Adipocyte (in vitro differentiated cells): ENCODE measurements around the gene XIAP.

Source experiments
- DNase-seq: peaks from one replicate; pipeline ENCODE4 v3.0.0-alpha.2; 2015; ENCODE audit warnings: low read depth
- H3K27me3 ChIP-seq: replicated peaks from 2 replicates; pipeline ENCODE4 v1.7.0; 2013; ENCODE audit warnings: mild to moderate bottlenecking, low read length, moderate library complexity; ENCODE audit not compliant: control insufficient read depth, insufficient read depth
- H3K36me3 ChIP-seq: 2 replicates; pipeline ENCODE4 v1.7.0; 2013; ENCODE audit warnings: low read length, mild to moderate bottlenecking, moderate library complexity; ENCODE audit not compliant: control insufficient read depth, insufficient read depth, severe bottlenecking
- H3K4me1 ChIP-seq: 2 replicates; pipeline ENCODE4 v1.7.0; 2013; ENCODE audit warnings: mild to moderate bottlenecking, low read length, moderate library complexity; ENCODE audit not compliant: control insufficient read depth, insufficient read depth
- H3K4me3 ChIP-seq: 2 replicates; pipeline ENCODE4 v1.7.0; 2013; ENCODE audit warnings: mild to moderate bottlenecking, low read length, moderate library complexity
- H3K9ac ChIP-seq: 2 replicates; pipeline ENCODE4 v1.7.0; 2013; ENCODE audit warnings: mild to moderate bottlenecking, low read length, moderate library complexity
- H3K9me3 ChIP-seq: 2 replicates; pipeline ENCODE4 v1.7.0; 2013; ENCODE audit warnings: mild to moderate bottlenecking, low read length, moderate library complexity; ENCODE audit not compliant: control insufficient read depth

The XIAP gene

GRCh38 chrX:123961268-123962005, 101.6 kb downstream of the XIAP start, which contains the start of gene STAG2:
TSS of gene STAG2 (plus strand) at chrX:123961706. CDS start at chrX:124022628, 60,922 bp downstream.
- H3K4me1 ChIP-seq: peaks cover 13% of the 10 kb centered on the region
- no peaks in the 10 kb centered on the region for H3K9me3 ChIP-seq
- peak within 1 kb of the TSS; percentile 91 for H3K4me3 ChIP-seq
- no peaks in the 10 kb centered on the region for H3K27me3 ChIP-seq
- peak within 1 kb of the TSS; percentile 98 for H3K9ac ChIP-seq
- H3K36me3 ChIP-seq: no peaks in the 10 kb centered on the region
- peak; percentile 88 for DNase-seq

DNA sequence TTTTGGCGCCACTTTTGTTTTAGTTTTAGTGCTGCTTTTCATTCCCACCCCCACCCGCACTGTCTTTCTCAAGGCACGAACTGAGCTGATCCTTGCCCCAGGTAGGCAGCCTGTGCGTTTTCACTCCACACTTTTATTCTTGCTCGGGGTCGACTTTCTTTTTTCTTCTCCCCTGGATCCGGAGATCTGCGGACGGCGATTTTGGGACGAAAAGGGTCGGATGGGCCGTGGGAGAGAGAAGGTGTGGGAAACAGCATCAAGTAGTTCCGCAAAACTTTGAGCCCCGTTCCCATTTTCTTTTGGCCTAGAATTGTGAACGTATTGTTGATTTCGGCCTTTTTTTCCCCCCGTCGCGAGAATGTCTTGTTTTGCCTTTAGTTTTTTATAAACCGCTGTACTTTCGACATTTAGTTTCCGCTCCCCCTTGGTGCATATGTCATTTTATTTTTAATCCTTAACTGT, 102.2 kb downstream of the XIAP start:
- peak overlapping the region; percentile 91 for H3K4me3 ChIP-seq
- no peaks in the 10 kb centered on the region for H3K27me3 ChIP-seq
- no peaks in the 10 kb centered on the region for H3K9me3 ChIP-seq
- H3K36me3 ChIP-seq: no peaks in the 10 kb centered on the region
- H3K4me1 ChIP-seq: peaks cover 13% of the 10 kb centered on the region
- H3K9ac ChIP-seq: peak overlapping the region; percentile 94
- DNase-seq: peak; percentile 25

DNA sequence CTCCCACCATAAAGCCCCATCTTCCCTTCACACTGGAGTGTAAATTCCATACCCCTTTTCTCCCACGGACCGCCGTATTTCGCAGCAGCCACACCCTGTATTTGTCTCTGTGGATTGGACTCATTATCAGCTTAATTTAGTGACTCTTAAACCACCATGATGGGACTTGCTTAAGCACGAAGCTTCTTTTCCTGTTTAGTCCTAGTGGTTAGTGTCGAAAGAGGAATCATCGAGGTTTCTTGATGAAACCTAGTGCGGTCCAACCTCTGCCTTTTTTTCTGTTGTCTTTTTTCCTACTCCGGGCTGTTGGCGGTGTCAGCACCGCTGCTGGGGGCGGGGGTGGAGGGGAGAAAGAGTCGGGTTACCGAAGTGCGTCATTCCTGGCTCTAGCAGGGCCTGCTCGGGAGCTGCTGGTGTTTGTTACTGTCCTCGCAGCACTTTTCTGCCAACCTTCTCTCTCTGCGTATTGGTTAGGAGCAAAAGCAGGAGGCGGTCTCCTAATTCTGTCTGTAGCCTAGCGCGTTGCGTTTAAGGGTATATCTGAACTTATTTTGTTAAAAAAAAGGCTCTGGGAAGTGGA, 103.0 kb downstream of the XIAP start:
- no peaks in the 10 kb centered on the region for H3K27me3 ChIP-seq
- peaks cover 13% of the 10 kb centered on the region for H3K4me1 ChIP-seq
- no peaks in the 10 kb centered on the region for H3K36me3 ChIP-seq
- peak overlapping the region; percentile 91 for H3K4me3 ChIP-seq
- H3K9me3 ChIP-seq: no peaks in the 10 kb centered on the region
- peak; percentile 93 for DNase-seq
- peak overlapping the region; percentile 94 for H3K9ac ChIP-seq
